ENCODE results near the gene RPS15A. TPM values are rescaled to one million over a fixed set of nuclear protein-coding genes. Genes with fewer than 3 reads are reported as not detected.

The RPS15A gene
- polyA plus RNA-seq (2012; ENCODE audit: insufficient read depth, insufficient read length, low read depth), result 1,076 TPM

DNA sequence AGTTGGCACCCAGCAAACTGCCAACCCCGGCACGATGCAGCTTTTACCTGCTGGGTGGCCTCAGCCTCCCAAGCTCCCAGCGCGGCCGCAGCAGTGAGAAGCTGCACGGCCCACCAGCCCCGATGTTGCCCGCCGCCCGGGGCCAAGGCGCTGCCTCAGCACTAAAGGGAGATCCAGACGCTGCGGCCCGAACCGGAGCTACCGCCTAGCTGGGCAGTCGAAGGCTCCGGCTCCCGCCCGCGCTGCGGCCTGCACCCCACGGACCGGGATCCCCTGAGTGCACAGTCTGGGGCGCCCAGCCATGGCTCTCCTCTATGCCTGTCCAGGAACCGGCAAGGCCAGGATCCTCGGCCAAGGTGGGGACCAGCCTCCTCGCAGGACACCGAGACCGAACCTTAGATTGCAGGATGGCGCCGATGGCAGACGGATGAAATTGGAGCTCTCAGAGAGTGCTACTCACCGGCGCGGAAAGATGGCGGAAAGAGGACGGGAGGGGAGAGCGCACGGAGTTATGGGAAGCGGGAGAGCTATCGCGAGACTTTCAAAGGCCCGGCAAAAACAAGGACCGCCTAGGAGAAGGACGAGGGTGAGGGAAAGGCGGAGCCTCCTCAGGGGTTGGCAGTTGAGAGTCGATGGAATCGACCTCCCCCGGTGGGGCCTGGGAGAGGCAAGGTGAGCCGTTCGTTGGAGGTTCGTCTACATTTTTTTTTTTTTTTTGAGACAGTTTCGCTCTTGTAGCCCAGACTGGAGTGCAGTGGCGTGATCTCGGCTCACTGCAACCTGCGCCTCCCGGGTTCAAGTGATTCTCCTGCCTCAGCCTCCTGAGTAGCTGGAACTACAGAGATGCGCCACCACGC is at the start of gene RPS15A:
Gene RPS15A, minus strand, starts transcription at position 485 of the 857 bp plus-strand sequence. CDS start 1,221 bp downstream, outside the sequence.
- Histone ChIP-seq H3K27me3 (no peaks in the 10 kb centered on the region), H3K36me3 (peaks cover 82% of the 10 kb centered on the region)

GRCh38 chr16:18839555-18839954 is 49.4 kb upstream of the RPS15A start:
- Histone ChIP-seq H3K9me3 (no peaks in the 10 kb centered on the region), H3K4me1 (no peaks in the 10 kb centered on the region), H3K27me3 (no peaks in the 10 kb centered on the region), H3K36me3 (peaks cover 75% of the 10 kb centered on the region), H3K4me3 (ENCODE audit: low read depth, low read length) (no peak overlapping the region)
- TF ChIP-seq CTCF (IDR thresholded peaks at IDR 0.05; ENCODE audit: low read depth, low read length), result no peak
- no peak for DNase-seq

More for the DNA sequence above, at the start of gene RPS15A:
- TF ChIP-seq CTCF (IDR thresholded peaks at IDR 0.05; ENCODE audit: low read depth, low read length), result no peak
- peak; percentile 95 for DNase-seq
- Histone ChIP-seq H3K9me3 (no peaks in the 10 kb centered on the region), H3K4me1 (peaks cover 8% of the 10 kb centered on the region; the same call in 1 of the 2 replicates), H3K4me3 (ENCODE audit: low read depth, low read length) (peak within 1 kb of the TSS; percentile 89)

- TF ChIP-seq CTCF (IDR thresholded peaks at IDR 0.05; ENCODE audit: low read depth, low read length), result no peak
- Histone ChIP-seq H3K36me3 (peaks cover 92% of the 10 kb centered on the region), H3K4me3 (ENCODE audit: low read depth, low read length) (no peak overlapping the region), H3K9me3 (no peaks in the 10 kb centered on the region), H3K27me3 (no peaks in the 10 kb centered on the region), H3K4me1 (no peaks in the 10 kb centered on the region)
- DNase-seq, result no peak
Observed at GRCh38 chr16:18836702-18837101, 46.6 kb upstream of the RPS15A start.

DNA sequence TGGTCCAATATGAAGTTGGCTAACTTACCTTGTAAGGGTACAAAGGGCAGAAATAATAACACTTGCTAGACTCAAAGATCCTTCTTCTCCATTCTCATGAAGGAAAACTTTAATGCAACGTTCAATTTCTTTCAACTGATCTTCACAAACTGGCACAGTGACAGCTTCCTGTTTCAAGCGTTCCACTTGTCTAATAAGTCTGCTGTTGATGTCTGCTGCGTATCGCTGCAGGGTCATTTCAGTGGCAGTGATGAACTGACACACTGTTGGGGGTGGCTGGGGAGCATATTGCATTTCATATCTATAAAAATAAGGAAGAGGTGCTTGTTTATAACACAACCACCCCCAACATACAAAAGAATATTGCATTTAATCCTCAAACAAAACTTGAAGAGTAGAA is 44.7 kb upstream of the RPS15A start:
- no peaks in the 10 kb centered on the region for H3K4me1 ChIP-seq
- no peaks in the 10 kb centered on the region for H3K9me3 ChIP-seq
- TF ChIP-seq CTCF (IDR thresholded peaks at IDR 0.05; ENCODE audit: low read depth, low read length), result no peak
- H3K4me3 ChIP-seq (ENCODE audit: low read depth, low read length), result no peak overlapping the region
- no peak for DNase-seq
- H3K36me3 ChIP-seq, result peaks cover 92% of the 10 kb centered on the region
- H3K27me3 ChIP-seq, result no peaks in the 10 kb centered on the region

DNA sequence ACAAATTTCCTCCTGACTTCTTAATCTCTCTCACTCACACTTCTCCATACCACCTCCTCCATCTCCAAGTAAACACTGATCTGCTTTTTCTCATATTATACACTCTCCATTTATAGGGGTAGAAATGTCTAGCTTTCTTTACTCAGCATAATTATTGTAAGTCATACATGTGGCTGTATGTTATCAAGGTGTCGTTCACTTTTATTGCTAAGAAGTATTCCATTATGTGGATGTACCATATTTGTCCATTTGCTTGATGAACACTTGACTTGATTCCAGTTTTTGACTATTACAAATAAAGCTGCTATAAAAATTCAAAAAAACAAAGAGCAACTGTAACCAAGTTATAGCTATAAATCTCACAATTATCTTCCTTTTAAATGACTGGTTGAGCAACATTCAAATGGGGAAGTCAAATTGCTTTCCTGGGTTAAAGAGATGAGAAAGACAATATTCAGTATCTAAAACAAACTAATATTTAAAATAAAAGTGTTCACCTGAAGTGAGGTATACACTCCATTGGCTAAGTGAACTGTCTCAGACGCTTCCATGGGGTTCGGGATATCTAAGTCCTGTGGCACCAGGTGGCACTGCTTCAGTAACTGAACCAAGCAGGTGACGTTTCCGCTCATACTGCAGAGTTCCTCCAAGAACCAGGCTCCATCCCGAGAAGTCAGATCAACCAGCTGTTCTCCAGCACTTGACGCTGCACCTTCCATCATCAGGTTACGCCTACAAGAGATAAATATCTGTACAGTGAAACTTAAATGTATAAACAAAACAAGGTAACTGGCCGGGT is 43.8 kb upstream of the RPS15A start:
- peaks cover 95% of the 10 kb centered on the region for H3K36me3 ChIP-seq
- H3K9me3 ChIP-seq, result no peaks in the 10 kb centered on the region
- H3K4me3 ChIP-seq (ENCODE audit: low read depth, low read length), result no peak overlapping the region
- DNase-seq, result no peak
- no peaks in the 10 kb centered on the region for H3K27me3 ChIP-seq
- no peak for TF ChIP-seq CTCF (IDR thresholded peaks at IDR 0.05; ENCODE audit: low read depth, low read length)
- no peaks in the 10 kb centered on the region for H3K4me1 ChIP-seq

All from BE2C (cell line).